Common myeloid progenitor, CD34-positive (primary cell): Measurements from ENCODE around the gene ZNF438.
"Not testable (repeated sequence)": the region's sequence is repeated elsewhere in the genome, so short reads cannot be mapped to it uniquely, and the experiment has no call there.

Source experiments
- CTCF ChIA-PET: fragments of 350-600 bp; sonication (Branson Sonifier 250); formaldehyde crosslinking; loops from one replicate; lab custom pipeline; 2021; ENCODE audit warnings: antibody characterized with exemption; lab: Charles Lee
- POLR2A ChIA-PET: fragments of 350-600 bp; sonication (Branson Sonifier 250); formaldehyde crosslinking; loops from one replicate; lab custom pipeline; 2021; ENCODE audit warnings: antibody characterized with exemption; lab: Charles Lee
- DNase-seq, 3 donors: peaks; one replicate each; pipeline versions ENCODE4 v3.0.0 to v3.0.0-alpha.2; 2013
- H3K27ac ChIP-seq, 2 experiments: 1 replicate in 1 of 2; 2 replicates in 1 of 2; pipeline ENCODE4 v1.7.0; 2013; ENCODE audit warnings: inconsistent platforms in 2 of 2, low read length in 2 of 2, mild to moderate bottlenecking in 2 of 2, low read depth in 1 of 2, moderate library complexity in 1 of 2; ENCODE audit not compliant: severe bottlenecking in 2 of 2, insufficient read depth in 1 of 2, poor library complexity in 1 of 2
- H3K27me3 ChIP-seq, 5 experiments: replicated peaks in 2 of 5; 1 replicate in 3 of 5; 2 replicates in 2 of 5; pipeline versions ENCODE4 v1.6.1 to v1.7.0; 2013; ENCODE audit warnings: low read length in 4 of 5, mild to moderate bottlenecking in 2 of 5, moderate library complexity in 2 of 5, inconsistent platforms in 1 of 5; ENCODE audit not compliant: insufficient read depth in 5 of 5, control insufficient read depth in 4 of 5
- H3K36me3 ChIP-seq, 4 experiments: 1 replicate in 2 of 4; 2 replicates in 2 of 4; pipeline versions ENCODE4 v1.6.1 to v1.7.0; 2013; ENCODE audit warnings: low read length in 3 of 4, control low read depth in 1 of 4, mild to moderate bottlenecking in 1 of 4; ENCODE audit not compliant: control insufficient read depth in 4 of 4, insufficient read depth in 4 of 4
- H3K4me1 ChIP-seq, 4 experiments: 1 replicate in 3 of 4; 2 replicates in 1 of 4; pipeline versions ENCODE4 v1.6.1 to v1.7.1; 2013; ENCODE audit warnings: low read length in 3 of 4, mild to moderate bottlenecking in 3 of 4, control low read depth in 1 of 4, inconsistent platforms in 1 of 4, moderate library complexity in 1 of 4; ENCODE audit not compliant: control insufficient read depth in 4 of 4, insufficient read depth in 4 of 4; ENCODE audit errors: control extremely low read depth in 1 of 4
- H3K4me3 ChIP-seq, 7 experiments: 1 replicate in 4 of 7; 2 replicates in 3 of 7; pipeline versions ENCODE4 v1.5.1 to v1.7.0; 2013; ENCODE audit warnings: mild to moderate bottlenecking in 7 of 7, low read length in 6 of 7, moderate library complexity in 6 of 7, inconsistent platforms in 2 of 7, low read depth in 2 of 7, control low read depth in 1 of 7; ENCODE audit not compliant: insufficient read depth in 4 of 7, control insufficient read depth in 1 of 7; ENCODE audit errors: extremely low read depth in 1 of 7
- H3K9me3 ChIP-seq, 5 experiments: 1 replicate in 4 of 5; 2 replicates in 1 of 5; pipeline versions ENCODE4 v1.6.1 to v1.7.1; 2013; ENCODE audit warnings: low read length in 4 of 5, mild to moderate bottlenecking in 2 of 5, inconsistent platforms in 1 of 5, low read depth in 1 of 5, moderate library complexity in 1 of 5; ENCODE audit not compliant: control insufficient read depth in 4 of 5, insufficient read depth in 2 of 5; ENCODE audit errors: control extremely low read depth in 1 of 5
- WGBS: methylation state at CpG from one replicate; pipeline ENCODE4 v1.1.5; 2013; ENCODE audit not compliant: insufficient coverage; 5-methylcytosine and 5-hydroxymethylcytosine counted together

ZNF438 gene

DNA sequence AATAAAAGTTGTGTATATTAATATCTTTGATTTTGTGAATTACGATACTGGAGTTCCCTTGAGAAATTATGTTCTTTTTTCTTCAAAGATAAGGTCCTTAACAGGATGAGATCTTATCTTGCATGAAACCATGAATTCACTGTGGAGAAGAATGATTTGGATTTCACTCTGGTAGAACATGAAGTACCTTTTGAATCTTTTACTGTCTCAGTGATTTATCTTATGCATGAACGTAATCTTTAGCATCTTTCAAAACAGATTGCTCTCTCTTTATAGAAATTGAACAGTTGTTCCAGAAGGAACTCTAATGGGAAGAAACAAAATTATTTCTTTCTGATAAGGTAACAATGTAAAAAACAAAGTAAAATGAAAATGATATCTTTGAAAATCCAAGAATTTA, 11.0 kb upstream of the ZNF438 start:
- Histone ChIP-seq H3K27ac (no peak overlapping the region), H3K36me3 (no peaks in the 10 kb centered on the region), H3K27me3 (no peaks in the 10 kb centered on the region), H3K4me3 (no peak overlapping the region), H3K4me1 (peaks cover 0 to 4% (median 0%) of the 10 kb centered on the region in 4 experiments), H3K9me3 (peaks cover 0 to 3% (median 0%) of the 10 kb centered on the region in 5 experiments)
- ChIA-PET POLR2A (no interaction called here), CTCF (no interaction called here)
- DNase-seq: no peak
- 0% methylated on average over 1 of the region's 2 CpGs for WGBS

GRCh38 chr10:31041011-31041410, 9.3 kb upstream of the ZNF438 start:
- ChIA-PET POLR2A (no interaction called here), CTCF (no interaction called here)
- Histone ChIP-seq H3K4me3 (no peak overlapping the region), H3K27ac (no peak overlapping the region), H3K9me3 (peaks cover 0 to 3% (median 0%) of the 10 kb centered on the region in 5 experiments), H3K36me3 (no peaks in the 10 kb centered on the region), H3K4me1 (peaks cover 0 to 4% (median 0%) of the 10 kb centered on the region in 4 experiments), H3K27me3 (no peaks in the 10 kb centered on the region)
- 95% methylated on average over 3 of the region's 3 CpGs for WGBS
- DNase-seq: no peak

GRCh38 chr10:31039006-31039405, 7.3 kb upstream of the ZNF438 start:
- H3K36me3 ChIP-seq, POLR2A ChIA-PET, H3K9me3 ChIP-seq, H3K27ac ChIP-seq, H3K4me3 ChIP-seq, H3K4me1 ChIP-seq, H3K27me3 ChIP-seq: not testable (repeated sequence)
- CTCF ChIA-PET: interaction anchor here (1.3 kb wide), 1 partner anchor 19 kb away, joined by 3 read pairs; no protein-coding TSS in a partner anchor
- 0% methylated on average over 1 of the region's 2 CpGs for WGBS
- DNase-seq: peak in 2 of 3 donors; percentile 43 to 57

DNA sequence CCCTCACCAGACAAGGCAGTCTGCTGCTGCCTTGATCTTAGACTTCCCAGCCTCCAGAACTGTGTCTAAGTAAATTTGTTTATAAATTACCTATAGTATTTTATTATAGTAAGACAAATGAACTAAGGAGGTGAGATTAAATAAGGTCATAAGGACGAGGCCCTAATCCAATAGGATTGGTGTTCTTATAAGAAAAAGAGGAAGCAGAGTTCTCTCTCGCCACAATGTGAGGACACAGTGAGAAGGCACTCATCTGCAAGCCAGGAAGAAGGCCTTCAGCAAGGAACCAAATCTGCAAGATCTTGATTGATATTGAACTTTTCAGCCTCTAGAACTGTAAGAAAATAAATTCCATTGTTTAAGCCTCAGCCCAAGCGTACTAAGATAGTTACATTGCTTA, 6.1 kb upstream of the ZNF438 start:
- CTCF ChIA-PET: no interaction called here
- Histone ChIP-seq H3K27ac (no peak overlapping the region), H3K9me3 (no peaks in the 10 kb centered on the region), H3K27me3 (no peaks in the 10 kb centered on the region), H3K4me1 (peaks cover 0 to 6% (median under 1%) of the 10 kb centered on the region in 4 experiments), H3K4me3 (no peak overlapping the region), H3K36me3 (no peaks in the 10 kb centered on the region)
- POLR2A ChIA-PET: no interaction called here
- DNase-seq: peak in 1 of 3 donors; percentile 14
- WGBS: 88% methylated on average over 3 of the region's 3 CpGs

- H3K27ac ChIP-seq: no peak overlapping the region
- CTCF ChIA-PET: no interaction called here
- WGBS: 98% methylated on average over 4 of the region's 4 CpGs
- H3K36me3 ChIP-seq: no peaks in the 10 kb centered on the region
- DNase-seq: no peak
- H3K9me3 ChIP-seq: no peaks in the 10 kb centered on the region
- no peak overlapping the region for H3K4me3 ChIP-seq
- H3K4me1 ChIP-seq: peaks cover 0 to 15% (median 6%) of the 10 kb centered on the region in 4 experiments
- POLR2A ChIA-PET: no interaction called here
- no peaks in the 10 kb centered on the region for H3K27me3 ChIP-seq
Measured at GRCh38 chr10:31036209-31036608, 4.5 kb upstream of the ZNF438 start.

- no peak overlapping the region for H3K4me3 ChIP-seq
- H3K27me3 ChIP-seq: no peaks in the 10 kb centered on the region
- no peaks in the 10 kb centered on the region for H3K9me3 ChIP-seq
- WGBS: no CpG with 5 or more reads among the region's 1 CpG
- H3K36me3 ChIP-seq: no peaks in the 10 kb centered on the region
- peaks cover 0 to 21% (median 10%) of the 10 kb centered on the region in 4 experiments for H3K4me1 ChIP-seq
- no peak overlapping the region for H3K27ac ChIP-seq
- DNase-seq: no peak
- CTCF ChIA-PET: interaction anchor here (1.2 to 1.9 kb wide), 2 partner anchors 9 to 36 kb away, joined by 3 to 6 read pairs; no protein-coding TSS in a partner anchor
- POLR2A ChIA-PET: no interaction called here
Measured at GRCh38 chr10:31035266-31035798, 3.7 kb upstream of the ZNF438 start.

DNA sequence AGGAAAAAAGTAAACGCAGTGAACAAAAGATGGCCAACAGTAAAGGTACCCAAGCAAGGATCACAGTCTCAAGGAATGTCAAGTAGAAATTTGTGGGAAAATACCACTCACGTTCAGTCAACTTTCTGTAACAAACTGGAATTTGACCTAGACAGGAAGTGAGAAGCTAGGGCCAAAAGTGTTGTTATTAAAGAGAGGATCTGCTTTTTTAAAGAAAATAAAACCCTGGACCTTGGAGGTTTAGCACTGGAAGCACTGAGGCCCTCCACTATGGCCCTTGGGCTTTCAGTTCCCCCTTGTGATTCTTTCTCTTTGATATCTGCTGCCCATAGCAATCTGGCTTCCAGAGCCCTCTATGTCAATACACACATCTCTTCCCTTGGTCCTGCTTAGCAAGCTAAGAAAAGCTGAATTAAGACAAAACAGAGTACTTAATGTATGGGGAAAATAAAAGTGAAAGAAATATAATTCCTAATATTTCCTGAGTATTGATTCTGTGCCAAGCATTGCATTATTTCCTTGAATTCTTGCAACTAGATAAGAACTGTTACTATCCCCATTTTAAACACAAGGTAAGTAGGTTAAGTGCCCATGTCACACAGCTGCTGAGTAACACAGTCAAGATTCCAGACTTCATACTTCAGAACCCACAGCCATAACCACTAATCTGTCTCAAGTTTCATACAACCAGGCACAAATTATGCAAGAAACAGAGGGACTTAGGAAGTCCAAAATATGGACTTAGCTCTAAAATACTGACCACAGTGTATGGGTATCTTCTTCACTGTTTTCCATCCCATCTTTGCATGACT, 2.6 kb upstream of the ZNF438 start:
- no peak overlapping the region for H3K27ac ChIP-seq
- WGBS: 91% methylated on average over 2 of the region's 2 CpGs
- no peak for DNase-seq
- POLR2A ChIA-PET: no interaction called here
- H3K4me3 ChIP-seq: no peak overlapping the region
- H3K27me3 ChIP-seq: no peaks in the 10 kb centered on the region
- no peaks in the 10 kb centered on the region for H3K9me3 ChIP-seq
- CTCF ChIA-PET: interaction anchor here (1.2 to 1.9 kb wide), 2 partner anchors 10 to 37 kb away, joined by 3 to 6 read pairs; no protein-coding TSS in a partner anchor
- H3K36me3 ChIP-seq: no peaks in the 10 kb centered on the region
- H3K4me1 ChIP-seq: peaks cover 0 to 21% (median 10%) of the 10 kb centered on the region in 4 experiments
